Lung (tissue), 12 donors: ENCODE measurements around the gene KCNB1. TPM values are rescaled to one million over a fixed set of nuclear protein-coding genes. Genes with fewer than 3 reads are reported as not detected.

ENCODE experiments used
- ATAC-seq: fragments of 200-7000 bp; cut with Tn5 transposase; one replicate; pipeline ENCODE4 v1.9.1; 2020; ENCODE audit warnings: moderate number of reproducible peaks; ENCODE audit not compliant: insufficient read depth, low FRiP score
- DNase-seq, 3 donors: peaks; one replicate each; pipeline ENCODE4 v3.0.0-alpha.2; 2013 to 2017
- H3K27ac ChIP-seq, 2 donors: one replicate each; pipeline ENCODE4 v1.5.1; 2013; ENCODE audit warnings: mild to moderate bottlenecking in 2 of 2, moderate library complexity in 2 of 2, control low read depth in 1 of 2, inconsistent platforms in 1 of 2, low read depth in 1 of 2, low read length in 1 of 2
- H3K27me3 ChIP-seq, 3 donors: one replicate each; pipeline ENCODE4 v1.5.1; 2013; ENCODE audit warnings: low read length in 2 of 3; ENCODE audit not compliant: control insufficient read depth in 3 of 3, insufficient read depth in 3 of 3
- H3K36me3 ChIP-seq, 4 donors: one replicate each; pipeline ENCODE4 v1.5.1; 2013; ENCODE audit warnings: low read length in 4 of 4, mild to moderate bottlenecking in 1 of 4, moderate library complexity in 1 of 4; ENCODE audit not compliant: control insufficient read depth in 4 of 4, insufficient read depth in 4 of 4
- H3K4me1 ChIP-seq, 5 donors: one replicate each; pipeline ENCODE4 v1.5.1; 2013; ENCODE audit warnings: low read length in 5 of 5, mild to moderate bottlenecking in 2 of 5, moderate library complexity in 1 of 5; ENCODE audit not compliant: control insufficient read depth in 5 of 5, insufficient read depth in 5 of 5
- H3K4me3 ChIP-seq: one replicate; pipeline ENCODE4 v1.5.1; 2013; ENCODE audit warnings: mild to moderate bottlenecking, control low read depth, moderate library complexity
- H3K9ac ChIP-seq, 2 donors: one replicate each; pipeline ENCODE4 v1.5.1; 2013; ENCODE audit warnings: low read length in 2 of 2, control low read depth in 1 of 2; ENCODE audit not compliant: insufficient read depth in 1 of 2
- H3K9me3 ChIP-seq, 4 donors: one replicate each; pipeline ENCODE4 v1.5.1; 2013; ENCODE audit warnings: low read length in 3 of 4, mild to moderate bottlenecking in 1 of 4, moderate library complexity in 1 of 4; ENCODE audit not compliant: control insufficient read depth in 4 of 4, insufficient read depth in 3 of 4
- WGBS, 2 donors: extraction: QIAGEN DNeasy Blood & Tissue Kit; methylation state at CpG; one replicate each; pipeline ENCODE4 v1.1.7; 2013; 5-methylcytosine and 5-hydroxymethylcytosine counted together
- polyA plus RNA-seq, 2 donors: library from polyadenylated mRNA; stranded (reverse); fragments of 200-250 nt; gene quantifications; one replicate each; pipeline ENCODE4 v1.2.1, GENCODE V29; 2013
- total RNA-seq, 2 donors: library from RNA; depleted of rRNA in 1 of 2; stranded (reverse); fragments of >200 nt in 1 of 2; gene quantifications; one replicate each; pipeline ENCODE4 v1.2.1, GENCODE V29; 2014 to 2021
- TF ChIP-seq, protein P1 (sequence below): IDR thresholded peaks from 2 replicates; pipeline ENCODE4 v1.5.1; 2012; ENCODE audit warnings: mild to moderate bottlenecking; ENCODE audit errors: control extremely low read depth, extremely low read depth
- donor health status: control.
- donor health status: control.
- donor health status: Bipolar disorder and iron deficiency.
- donor health status: healthy.
- donor health status: DM: yes; HTN: yes; CAD: no.

Gene KCNB1
- total and polyA plus RNA-seq, 4 donors = 0.11 to 1.0 (median 0.57) TPM

DNA sequence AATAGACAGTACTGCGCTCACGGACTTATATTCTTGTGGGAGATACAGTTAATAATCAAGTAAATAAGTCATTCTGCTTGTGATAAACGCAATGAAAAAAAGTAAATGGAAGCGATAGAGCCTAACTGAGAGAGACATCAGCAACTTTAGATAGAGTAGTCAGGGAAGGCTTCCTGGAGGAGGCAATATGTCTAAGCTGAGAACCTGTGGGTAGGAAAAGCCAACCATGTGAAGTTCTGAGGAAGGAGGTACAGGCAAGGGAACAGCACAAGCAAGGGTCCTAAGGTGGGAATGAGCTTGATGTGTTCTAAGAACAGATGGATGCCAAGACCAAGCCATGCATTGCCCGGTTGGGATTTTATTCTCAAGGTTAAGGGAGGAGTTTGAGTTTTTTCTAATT, 7.2 kb upstream of the KCNB1 start:
- Histone ChIP-seq H3K9ac (no peak overlapping the region), H3K36me3 (no peaks in the 10 kb centered on the region), H3K9me3 (no peaks in the 10 kb centered on the region), H3K4me3 (no peak overlapping the region), H3K27me3 (peaks cover 4 to 42% (median 22%) of the 10 kb centered on the region in 3 donors), H3K27ac (no peak overlapping the region), H3K4me1 (peaks cover 0 to 3% (median 0%) of the 10 kb centered on the region in 5 donors)
- TF ChIP-seq, protein P1, sequence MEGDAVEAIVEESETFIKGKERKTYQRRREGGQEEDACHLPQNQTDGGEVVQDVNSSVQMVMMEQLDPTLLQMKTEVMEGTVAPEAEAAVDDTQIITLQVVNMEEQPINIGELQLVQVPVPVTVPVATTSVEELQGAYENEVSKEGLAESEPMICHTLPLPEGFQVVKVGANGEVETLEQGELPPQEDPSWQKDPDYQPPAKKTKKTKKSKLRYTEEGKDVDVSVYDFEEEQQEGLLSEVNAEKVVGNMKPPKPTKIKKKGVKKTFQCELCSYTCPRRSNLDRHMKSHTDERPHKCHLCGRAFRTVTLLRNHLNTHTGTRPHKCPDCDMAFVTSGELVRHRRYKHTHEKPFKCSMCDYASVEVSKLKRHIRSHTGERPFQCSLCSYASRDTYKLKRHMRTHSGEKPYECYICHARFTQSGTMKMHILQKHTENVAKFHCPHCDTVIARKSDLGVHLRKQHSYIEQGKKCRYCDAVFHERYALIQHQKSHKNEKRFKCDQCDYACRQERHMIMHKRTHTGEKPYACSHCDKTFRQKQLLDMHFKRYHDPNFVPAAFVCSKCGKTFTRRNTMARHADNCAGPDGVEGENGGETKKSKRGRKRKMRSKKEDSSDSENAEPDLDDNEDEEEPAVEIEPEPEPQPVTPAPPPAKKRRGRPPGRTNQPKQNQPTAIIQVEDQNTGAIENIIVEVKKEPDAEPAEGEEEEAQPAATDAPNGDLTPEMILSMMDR = no peak
- 91 to 93% methylated on average over 5 of the region's 5 CpGs for WGBS, 2 donors
- ATAC-seq (no peak), DNase-seq (no peak)

DNA sequence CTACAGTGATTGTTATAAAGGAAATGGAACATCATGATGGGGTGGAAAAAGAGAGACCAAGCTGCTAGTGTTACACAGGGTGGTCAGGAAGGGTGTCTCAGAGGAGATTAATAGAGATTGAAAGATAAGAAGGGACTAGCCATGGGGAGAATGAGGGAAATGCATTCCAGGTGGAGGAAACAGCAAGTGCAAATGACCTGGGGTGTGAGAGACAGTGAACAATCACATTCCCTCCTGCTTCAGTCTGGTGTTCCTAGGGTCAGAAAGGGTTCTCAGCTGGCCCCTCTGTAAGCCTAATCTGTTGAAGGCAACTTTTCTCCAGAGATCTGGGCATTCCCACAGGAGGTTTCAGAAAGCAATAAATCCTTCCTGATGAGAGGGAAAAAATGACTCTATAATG, 3.6 kb upstream of the KCNB1 start:
- H3K4me3 ChIP-seq = no peak overlapping the region
- ATAC-seq = no peak
- TF ChIP-seq, protein P1 = no peak

DNA sequence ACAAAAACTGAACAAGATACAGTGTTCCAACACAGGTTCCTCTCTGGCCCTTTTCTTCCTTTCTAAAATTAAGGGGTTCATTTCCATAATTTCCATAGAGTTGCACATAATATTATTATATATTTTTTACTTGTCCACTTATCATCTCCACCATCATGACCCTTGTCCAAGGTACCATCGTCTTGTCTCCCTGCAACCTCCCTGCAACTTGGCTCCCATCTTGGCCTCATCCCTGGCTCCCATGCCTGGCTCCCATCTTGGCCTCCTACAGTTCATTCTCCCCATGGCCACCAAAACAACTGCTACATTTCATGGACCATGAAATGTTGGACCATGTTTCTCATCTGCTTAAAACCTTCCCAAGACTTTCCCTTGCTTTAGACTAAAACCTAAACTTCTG, 3.1 kb upstream of the KCNB1 start:
- no peak for ATAC-seq
- Histone ChIP-seq H3K36me3 (no peaks in the 10 kb centered on the region), H3K9me3 (peaks cover 0 to 3% (median 0%) of the 10 kb centered on the region in 4 donors), H3K4me3 (no peak overlapping the region), H3K4me1 (peaks cover 0 to 6% (median 3%) of the 10 kb centered on the region in 5 donors), H3K27ac (no peak overlapping the region), H3K9ac (no peak overlapping the region), H3K27me3 (peaks cover 4 to 50% (median 22%) of the 10 kb centered on the region in 3 donors)
- WGBS, 2 donors = 73 to 88% methylated on average over 1 of the region's 1 CpG
- DNase-seq = no peak
- TF ChIP-seq, protein P1 = no peak

More for the DNA sequence above, 3.6 kb upstream of the KCNB1 start:
- H3K36me3 ChIP-seq = no peaks in the 10 kb centered on the region
- H3K27ac ChIP-seq = no peak overlapping the region
- no peak overlapping the region for H3K9ac ChIP-seq
- DNase-seq = no peak
- H3K27me3 ChIP-seq = peaks cover 4 to 50% (median 22%) of the 10 kb centered on the region in 3 donors
- peaks cover 0 to 6% (median 3%) of the 10 kb centered on the region in 5 donors for H3K4me1 ChIP-seq
- H3K9me3 ChIP-seq = peaks cover 0 to 3% (median 0%) of the 10 kb centered on the region in 4 donors
